ENCODE measurements around the gene FUT8.

- TF ChIP-seq CTCF (IDR thresholded peaks at IDR 0.05) (no peak), POLR2AphosphoS5 (IDR thresholded peaks at IDR 0.05; ENCODE audit: low read depth, low read length) (no peak), FOXJ3 (CRISPR knock-in tag; IDR thresholded peaks at IDR 0.05) (no peak), REST (IDR thresholded peaks at IDR 0.05; ENCODE audit: low read depth, low read length) (no peak)
These were observed 344.4 kb downstream of the FUT8 start for GRCh38 chr14:65756880-65757279.
